ENCODE data around the gene BANK1.

BANK1 gene

DNA sequence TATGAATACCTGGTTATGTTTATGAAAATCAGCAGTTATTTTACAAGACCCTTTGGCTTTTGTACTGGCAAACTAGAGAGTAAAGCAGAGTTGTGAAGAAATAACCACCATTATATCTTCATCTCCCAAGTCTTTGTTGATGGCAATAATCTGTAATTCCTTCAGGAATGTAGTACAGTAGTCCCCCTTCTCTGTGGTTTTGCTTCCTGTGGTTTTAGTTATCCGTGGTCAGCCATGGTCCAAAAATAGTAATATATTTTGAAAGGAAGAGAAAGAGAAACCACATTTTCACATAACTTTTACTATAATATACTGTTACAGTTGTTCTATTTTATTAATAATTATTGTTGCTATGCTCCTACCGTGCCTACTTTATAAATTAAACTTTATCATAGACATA is 27.8 kb downstream of the BANK1 start:
- DNase-seq: no peak

DNA sequence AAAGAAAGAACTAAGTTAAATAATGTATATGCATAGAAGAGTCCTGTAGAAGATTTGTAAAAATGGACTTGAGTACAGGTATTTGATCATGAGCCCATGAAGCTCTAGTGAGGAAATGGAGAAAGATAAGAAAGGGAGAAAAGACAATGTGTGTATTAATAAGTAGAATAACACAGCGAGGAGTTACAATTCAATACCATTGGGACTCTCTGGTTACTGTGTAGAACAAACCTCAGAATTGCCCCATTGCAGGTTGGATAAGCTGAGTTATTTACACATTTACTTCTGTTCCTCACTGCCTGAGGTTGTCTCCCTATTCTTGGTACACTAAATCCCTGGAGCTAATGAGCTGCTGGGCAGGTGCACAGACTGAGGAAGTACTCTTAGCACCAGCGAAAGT is 33.3 kb downstream of the BANK1 start:
- DNase-seq: no peak

DNA sequence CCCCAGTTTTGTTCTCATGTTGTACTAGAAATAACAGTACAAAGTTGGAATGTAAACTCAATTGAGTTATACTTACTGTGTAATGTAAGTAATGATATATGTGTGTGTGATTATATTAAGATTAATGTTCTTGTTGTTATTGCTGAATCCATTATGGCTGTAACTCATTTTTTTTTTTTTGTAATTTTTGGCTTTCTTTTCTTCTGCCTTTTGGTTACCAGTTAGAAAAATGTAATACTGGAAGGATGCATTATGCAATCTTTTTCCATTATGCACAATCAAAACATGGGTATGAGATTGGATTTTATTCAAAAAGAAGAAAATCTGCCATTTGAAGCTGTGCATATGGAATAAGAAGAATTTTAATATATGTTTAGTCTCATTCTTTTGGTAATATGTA is 34.0 kb downstream of the BANK1 start:
- no peak for DNase-seq

GRCh38 chr4:101825953-101826352 is 35.4 kb downstream of the BANK1 start:
- no peak for DNase-seq

DNA sequence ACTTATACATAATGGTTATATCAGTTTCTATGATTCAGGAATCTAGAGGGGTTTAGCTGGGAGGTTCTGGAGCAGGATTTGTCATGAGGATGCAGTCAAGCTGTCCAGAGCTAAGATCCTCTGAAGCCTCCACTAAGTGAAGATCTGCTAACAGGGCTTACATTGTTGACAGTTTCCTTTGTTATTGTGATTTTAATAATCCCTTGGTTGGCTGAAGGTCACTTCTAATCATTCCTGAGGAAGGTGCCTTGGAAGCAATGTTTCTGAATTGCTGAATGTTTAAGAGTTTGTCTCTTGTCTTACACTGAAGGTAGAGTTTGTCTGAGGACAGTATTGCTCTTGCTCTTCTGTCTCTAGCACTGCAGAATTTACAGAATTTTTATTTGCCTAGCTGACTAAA is 41.3 kb downstream of the BANK1 start:
- no peak for DNase-seq

- DNase-seq: no peak
Observed at GRCh38 chr4:101833480-101833879, 43.0 kb downstream of the BANK1 start.

GRCh38 chr4:101835121-101835904 is 44.8 kb downstream of the BANK1 start:
- no peak for DNase-seq

GRCh38 chr4:101843054-101843453 is 52.5 kb downstream of the BANK1 start:
- DNase-seq: no peak

- no peak for DNase-seq
Observed at GRCh38 chr4:101846550-101846949, 56.0 kb downstream of the BANK1 start.

- no peak for DNase-seq
Observed at GRCh38 chr4:101850698-101851097, 60.2 kb downstream of the BANK1 start.

- DNase-seq: no peak
Observed at GRCh38 chr4:101851672-101852071, 61.1 kb downstream of the BANK1 start.

DNA sequence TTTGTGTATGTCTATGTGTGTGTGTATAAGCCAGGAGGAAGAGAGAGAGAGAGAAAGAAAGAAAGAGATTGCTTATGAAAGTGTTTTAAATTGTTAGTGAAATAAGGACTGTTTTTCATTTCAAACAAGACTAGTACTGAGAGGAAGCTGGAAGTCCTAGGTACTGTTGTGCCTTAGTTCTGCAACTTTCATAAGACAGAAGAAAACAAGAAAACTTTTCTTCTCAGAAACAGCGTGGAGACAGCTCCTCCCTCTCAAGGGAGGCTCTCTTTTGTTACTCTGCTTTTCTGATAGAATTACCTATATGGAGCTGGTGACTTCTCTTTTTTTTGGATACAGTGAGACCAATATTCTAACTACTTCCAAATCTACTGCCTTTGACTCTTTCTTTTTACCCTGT is 62.5 kb downstream of the BANK1 start:
- DNase-seq: no peak

DNA sequence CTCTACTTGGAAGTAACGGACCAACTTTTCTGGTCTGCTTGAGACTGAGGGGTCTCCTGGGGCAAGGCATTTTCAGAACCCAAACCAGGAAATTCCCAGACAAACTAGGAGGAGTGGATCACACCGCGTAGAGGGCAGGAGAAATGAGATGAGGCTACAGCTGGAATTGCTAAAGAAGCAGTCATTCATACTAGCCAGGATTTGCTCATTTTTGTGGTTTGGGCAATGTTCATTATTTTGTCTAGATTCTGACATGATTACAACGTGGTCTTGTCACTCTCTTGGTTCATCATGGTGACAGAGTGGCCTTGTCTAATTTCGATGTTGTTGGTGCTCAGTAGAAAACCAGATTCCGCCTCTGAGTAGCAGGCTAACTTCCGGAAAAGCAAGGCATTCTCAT is 63.2 kb downstream of the BANK1 start:
- no peak for DNase-seq

- DNase-seq: no peak
Observed at GRCh38 chr4:101855239-101855638, 64.7 kb downstream of the BANK1 start.

GRCh38 chr4:101856149-101856548 is 65.6 kb downstream of the BANK1 start:
- no peak for DNase-seq

DNA sequence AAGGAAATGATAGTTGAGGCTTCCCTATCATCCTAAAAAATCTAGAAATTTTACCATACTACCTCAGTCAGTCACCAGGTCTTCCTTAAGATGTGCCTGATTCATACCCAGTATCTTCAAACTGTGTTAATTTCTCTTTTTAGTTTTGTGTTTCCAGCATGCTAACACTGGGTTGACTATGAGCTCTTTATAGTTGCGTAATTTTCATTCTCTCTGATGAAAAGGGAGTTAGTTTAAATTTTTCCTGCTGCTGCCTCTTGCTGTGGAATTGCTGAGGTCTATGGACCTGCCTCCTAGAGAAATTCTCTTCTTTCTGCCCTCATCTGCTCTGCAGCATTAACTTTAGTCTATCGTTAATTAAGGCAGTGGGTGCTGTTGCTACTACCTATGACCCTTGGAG is 66.6 kb downstream of the BANK1 start:
- DNase-seq: no peak

DNA sequence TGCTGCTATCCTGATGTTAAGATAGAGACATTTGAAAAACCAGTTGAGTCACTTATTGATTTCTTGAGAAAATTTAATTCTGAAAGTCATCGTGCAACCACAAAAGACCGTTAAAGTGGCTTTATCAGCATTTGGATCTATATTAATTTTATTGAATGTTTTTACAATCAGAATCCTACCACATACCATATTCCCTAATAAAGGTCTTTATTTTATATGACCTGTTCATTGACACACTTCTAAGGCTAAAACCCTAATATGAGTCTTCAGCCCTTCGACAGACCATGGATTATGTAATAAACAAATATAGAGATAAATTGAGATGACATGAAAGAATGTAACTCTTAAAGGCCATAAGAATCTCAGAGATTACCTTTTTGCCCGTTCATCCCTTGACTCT is 68.1 kb downstream of the BANK1 start:
- DNase-seq: no peak

GRCh38 chr4:101862595-101862994 is 72.1 kb downstream of the BANK1 start:
- DNase-seq: no peak

- no peak for DNase-seq
Observed at GRCh38 chr4:101864660-101865059, 74.1 kb downstream of the BANK1 start.

GRCh38 chr4:101865501-101866062 is 75.1 kb downstream of the BANK1 start:
- no peak for DNase-seq

GRCh38 chr4:101870874-101871273 is 80.3 kb downstream of the BANK1 start:
- no peak for DNase-seq

- DNase-seq: no peak
Observed at GRCh38 chr4:101871962-101872676, 81.6 kb downstream of the BANK1 start.

GRCh38 chr4:101885574-101885973 is 95.0 kb downstream of the BANK1 start:
- DNase-seq: no peak

DNA sequence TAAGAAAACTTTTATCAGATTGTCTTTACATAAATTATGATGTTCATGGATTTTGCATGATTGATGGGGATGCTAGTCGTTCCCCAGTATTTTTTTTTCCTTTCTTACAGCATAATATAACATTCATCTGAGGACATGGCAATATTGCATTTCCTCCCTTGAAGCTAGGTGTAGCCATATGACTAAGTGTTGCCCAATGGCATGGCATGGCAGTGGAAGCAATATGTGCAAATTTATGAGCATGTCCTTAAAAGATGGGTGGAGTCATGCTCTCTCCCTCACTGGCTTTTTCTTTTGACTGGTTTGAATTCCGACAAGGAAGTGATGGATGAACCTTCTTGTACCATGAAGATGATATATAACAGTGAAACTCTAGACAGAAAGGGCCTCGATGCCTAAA is 96.3 kb downstream of the BANK1 start:
- DNase-seq: no peak
